ENCODE measurements around the gene DPYSL5. TPM values are rescaled to one million over a fixed set of nuclear protein-coding genes. Genes with fewer than 3 reads are reported as not detected.

DPYSL5 gene
- total and polyA plus RNA-seq, 10 of the 15 experiments (the other 5 are each of a cell fraction or from before 2014, with no cell fraction given) = not detected

GRCh38 chr2:26820932-26821331 is 27.0 kb upstream of the DPYSL5 start:
- intact Hi-C loops (cut with micrococcal nuclease; ENCODE audit: unreplicated experiment) = no loop called here
- DNase-seq (ENCODE audit: low read depth, low spot score) = no peak
- no peak overlapping the region for H3K27ac ChIP-seq (ENCODE audit: control insufficient read depth, insufficient read depth)
- BruUV-seq (replicated peaks) = no TSS peak
- no peaks in the 10 kb centered on the region for H4K20me1 ChIP-seq (ENCODE audit: control insufficient read depth, insufficient read depth)
- no peaks in the 10 kb centered on the region for H3K79me2 ChIP-seq (ENCODE audit: control insufficient read depth, insufficient read depth, low read length)
- H3K4me3 ChIP-seq = no peak overlapping the region
- FAIRE-seq = no peak
- in situ Hi-C loops (cut with MboI) = no loop called here
- no peak overlapping the region for H3K9ac ChIP-seq (ENCODE audit: control insufficient read depth, insufficient read depth, low read length)
- H3K36me3 ChIP-seq (ENCODE audit: control insufficient read depth in 2 of 2, insufficient read depth in 2 of 2, low read length in 1 of 2) = no peaks in the 10 kb centered on the region
- WGBS (ENCODE audit: insufficient coverage, insufficient replicate concordance, low lambda C conversion rate, missing lambda C conversion rate) = 59% methylated on average over 7 of the region's 7 CpGs
- no peaks in the 10 kb centered on the region for H3K27me3 ChIP-seq (replicated peaks in 1 of 2; ENCODE audit: control insufficient read depth in 2 of 2, insufficient read depth in 2 of 2, low read length in 1 of 2)
- TF ChIP-seq ZZZ3 (IDR thresholded peaks at IDR 0.05; ENCODE audit: control insufficient read depth, insufficient read length, low read depth) = no peak
- TF ChIP-seq NFYB (IDR thresholded peaks at IDR 0.05; ENCODE audit: insufficient read depth, low read depth, low read length) = peak; percentile 49; the same call in 1 of the 2 replicates
- TF ChIP-seq SRF (IDR thresholded peaks at IDR 0.05; ENCODE audit: low read depth in 2 of 2, low read length in 2 of 2) = peak; percentile 37 to 80; a peak in 3 of 4 replicates
- TF ChIP-seq PKNOX1 (IDR thresholded peaks at IDR 0.05) = peak; percentile 81
- no peak for TF ChIP-seq SUPT20H (IDR thresholded peaks at IDR 0.05; ENCODE audit: borderline replicate concordance, control insufficient read depth, low read depth, low read length)
- TF ChIP-seq ZNF207 (IDR thresholded peaks at IDR 0.05; ENCODE audit: borderline replicate concordance) = no peak
- ChIA-PET RAD21 (ENCODE audit: unreplicated experiment) (interaction anchor here (0.6 kb wide), 1 partner anchor 33 kb away, joined by 3 read pairs; no protein-coding TSS in a partner anchor), CTCF (interaction anchor here (1.0 to 1.2 kb wide), 2 partner anchors 25 to 50 kb away, joined by 3 to 4 read pairs; no protein-coding TSS in a partner anchor), POLR2A (interaction anchor here (0.6 kb wide), 2 partner anchors 56 to 92 kb away, joined by 4 to 6 read pairs; no protein-coding TSS in a partner anchor), SMC1A (ENCODE audit: uncharacterized antibody, unreplicated experiment) (no interaction called here)
- no peaks in the 10 kb centered on the region for H3K9me3 ChIP-seq (replicated peaks; ENCODE audit: control insufficient read depth, insufficient read depth, low read length)
- no peak overlapping the region for H2AFZ ChIP-seq (ENCODE audit: control insufficient read depth, low read depth, low read length)
- no peak overlapping the region for H3K4me2 ChIP-seq (ENCODE audit: control insufficient read depth, insufficient read depth)
- no peak; the same call in 2 of the 3 replicates for ATAC-seq
- no peaks in the 10 kb centered on the region for H3K4me1 ChIP-seq (ENCODE audit: control insufficient read depth, insufficient read depth, low read length)

- no peak for FAIRE-seq
- DNase-seq (ENCODE audit: low read depth, low spot score) = no peak
- intact Hi-C loops (cut with micrococcal nuclease; ENCODE audit: unreplicated experiment) (no loop called here), in situ Hi-C loops (cut with MboI) (no loop called here)
- CTCF ChIA-PET = interaction anchor here (1.8 kb wide), 1 partner anchor 23 kb away, joined by 10 read pairs; no protein-coding TSS in a partner anchor
- no peak overlapping the region for H3K4me3 ChIP-seq
- H2AFZ ChIP-seq (ENCODE audit: control insufficient read depth, low read depth, low read length) = no peak overlapping the region
- H3K79me2 ChIP-seq (ENCODE audit: control insufficient read depth, insufficient read depth, low read length) = no peaks in the 10 kb centered on the region
- SMC1A ChIA-PET (ENCODE audit: uncharacterized antibody, unreplicated experiment) = no interaction called here
- RAD21 ChIA-PET (ENCODE audit: unreplicated experiment) = no interaction called here
- POLR2A ChIA-PET = no interaction called here
- 62% methylated on average over 6 of the region's 6 CpGs for WGBS (ENCODE audit: insufficient coverage, insufficient replicate concordance, low lambda C conversion rate, missing lambda C conversion rate)
- ATAC-seq = no peak
- H3K9ac ChIP-seq (ENCODE audit: control insufficient read depth, insufficient read depth, low read length) = no peak overlapping the region
- no peaks in the 10 kb centered on the region for H3K4me1 ChIP-seq (ENCODE audit: control insufficient read depth, insufficient read depth, low read length)
- H3K36me3 ChIP-seq (ENCODE audit: control insufficient read depth in 2 of 2, insufficient read depth in 2 of 2, low read length in 1 of 2) = no peaks in the 10 kb centered on the region
- no peak overlapping the region for H3K27ac ChIP-seq (ENCODE audit: control insufficient read depth, insufficient read depth)
- no peaks in the 10 kb centered on the region for H3K27me3 ChIP-seq (replicated peaks in 1 of 2; ENCODE audit: control insufficient read depth in 2 of 2, insufficient read depth in 2 of 2, low read length in 1 of 2)
- no peaks in the 10 kb centered on the region for H3K9me3 ChIP-seq (replicated peaks; ENCODE audit: control insufficient read depth, insufficient read depth, low read length)
- no peak overlapping the region for H3K4me2 ChIP-seq (ENCODE audit: control insufficient read depth, insufficient read depth)
- H4K20me1 ChIP-seq (ENCODE audit: control insufficient read depth, insufficient read depth) = no peaks in the 10 kb centered on the region
- no TSS peak for BruUV-seq (replicated peaks)
- TF ChIP-seq POLR2AphosphoS5 (IDR thresholded peaks at IDR 0.05; ENCODE audit: low read length) (no peak), EZH2 (IDR thresholded peaks at IDR 0.05; ENCODE audit: borderline replicate concordance, control insufficient read depth, low read depth, low read length) (no peak), RAD51 (IDR thresholded peaks at IDR 0.05) (no peak), CBX3 (IDR thresholded peaks at IDR 0.05; ENCODE audit: borderline replicate concordance, low read depth) (no peak), LARP7 (IDR thresholded peaks at IDR 0.05) (no peak), YBX1 (IDR thresholded peaks at IDR 0.05) (no peak), EED (IDR thresholded peaks at IDR 0.05; ENCODE audit: low read depth) (no peak), ZBTB4 (CRISPR knock-in tag; IDR thresholded peaks at IDR 0.05) (no peak), SP1 (IDR thresholded peaks at IDR 0.05; ENCODE audit: low read depth, low read length) (no peak)
These were observed 25.1 kb upstream of the DPYSL5 start for GRCh38 chr2:26822877-26823276.

Measured in GM12878 (cell line).